ENCODE results near the gene TRIM16.
"Not testable (repeated sequence)": the region's sequence is repeated elsewhere in the genome, so short reads cannot be mapped to it uniquely, and the experiment has no call there.

TRIM16 gene

GRCh38 chr17:15658296-15658695, 25.8 kb downstream of the TRIM16 start:
- no peak for DNase-seq (ENCODE audit: low spot score)

DNA sequence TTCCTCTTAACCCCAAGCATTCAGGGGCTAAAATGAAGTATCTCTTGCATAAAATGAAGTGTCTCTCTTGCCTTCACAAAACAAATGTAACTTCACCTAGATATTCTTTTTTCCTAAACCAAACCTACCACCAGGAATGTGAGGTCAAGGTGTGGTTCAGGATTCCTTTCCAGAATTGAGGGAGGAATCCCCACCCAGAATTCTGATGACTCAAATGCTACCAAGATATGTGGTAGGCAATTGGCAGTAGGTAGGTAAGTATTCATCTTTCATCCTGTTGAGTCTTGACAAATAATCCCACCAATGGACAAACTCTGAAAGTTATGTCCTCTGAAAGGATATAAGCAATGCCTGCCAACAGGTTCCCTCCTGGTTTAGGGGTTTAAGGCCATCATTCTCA, 26.2 kb downstream of the TRIM16 start:
- DNase-seq (ENCODE audit: low spot score), result no peak

- no peak for DNase-seq (ENCODE audit: low spot score)
Measured at GRCh38 chr17:15654886-15655561, 29.1 kb downstream of the TRIM16 start.

DNA sequence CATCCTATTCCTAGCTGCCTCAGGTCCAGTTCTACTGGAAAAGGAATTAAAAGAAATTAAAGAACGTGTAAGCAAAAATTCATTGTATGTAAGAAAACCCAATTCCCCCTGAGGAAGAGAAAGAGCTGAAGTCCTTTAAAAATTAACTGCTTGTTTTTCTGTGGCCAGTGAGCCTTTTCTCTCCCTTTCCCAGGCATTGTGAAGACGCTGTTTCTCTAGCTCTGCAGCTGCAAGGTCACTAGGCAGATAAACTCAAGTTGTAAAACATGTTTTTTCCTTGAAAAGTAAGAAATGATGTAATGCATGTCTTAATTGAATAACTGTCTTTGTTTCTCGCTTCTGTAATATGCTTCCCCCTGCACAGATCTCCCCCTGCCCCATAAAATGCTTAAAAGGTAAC, 29.7 kb downstream of the TRIM16 start:
- DNase-seq (ENCODE audit: low spot score), result not testable (repeated sequence)

GRCh38 chr17:15652960-15653359, 31.2 kb downstream of the TRIM16 start:
- no peak for DNase-seq (ENCODE audit: low spot score)

DNA sequence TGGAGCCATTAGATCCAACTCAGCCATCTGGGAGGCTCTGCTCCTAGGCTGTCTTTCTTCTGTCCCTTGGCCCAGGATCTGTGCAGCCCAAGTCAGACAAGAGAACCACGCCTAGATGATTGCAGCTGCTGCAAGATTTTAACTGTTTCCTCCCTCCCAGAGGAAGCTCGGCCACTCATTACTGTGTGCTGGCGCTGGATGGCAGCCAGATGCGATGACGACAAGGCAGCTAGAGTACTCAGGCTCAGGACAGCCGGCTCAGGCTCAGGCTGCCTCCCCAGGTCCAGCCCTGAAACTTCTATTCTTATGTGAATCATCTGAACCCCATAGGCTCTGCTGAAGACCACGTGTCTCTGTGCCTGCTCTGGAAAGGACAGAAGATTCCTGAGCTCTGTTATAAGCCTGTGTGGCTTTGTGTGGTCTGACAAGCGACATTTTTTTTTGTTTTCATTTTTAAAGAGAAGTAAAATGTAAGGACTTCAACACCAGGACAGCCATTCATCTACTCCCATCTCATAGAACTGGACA, 32.5 kb downstream of the TRIM16 start:
- peak; percentile 92 for DNase-seq (ENCODE audit: low spot score)

- DNase-seq (ENCODE audit: low spot score), result no peak
Measured at GRCh38 chr17:15650741-15651582, 33.1 kb downstream of the TRIM16 start.

- DNase-seq (ENCODE audit: low spot score), result no peak
Measured at GRCh38 chr17:15649861-15650421, 34.2 kb downstream of the TRIM16 start.

DNA sequence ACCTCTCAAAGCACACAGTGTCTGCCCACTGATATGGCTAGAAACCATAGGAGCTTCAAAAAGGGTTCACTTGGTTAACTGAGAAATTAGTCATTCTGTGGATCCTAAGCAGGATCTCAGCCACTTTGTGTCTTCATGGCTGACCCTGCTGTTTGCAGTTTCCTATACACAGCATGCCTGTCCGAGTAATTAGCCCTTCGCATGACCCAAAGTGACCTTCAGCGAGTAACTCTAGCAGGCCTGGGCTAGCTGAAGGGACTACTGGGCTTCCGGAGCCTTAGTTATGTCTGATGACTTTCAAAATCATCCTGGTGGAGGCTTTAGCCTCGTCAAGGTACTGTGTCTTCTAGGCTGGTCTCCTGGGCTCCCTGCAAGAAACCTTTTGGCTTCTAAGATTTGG, 35.7 kb downstream of the TRIM16 start:
- no peak for DNase-seq (ENCODE audit: low spot score)

- not testable (repeated sequence) for DNase-seq (ENCODE audit: low spot score)
Measured at GRCh38 chr17:15645942-15646312, 38.2 kb downstream of the TRIM16 start.

GRCh38 chr17:15645099-15645941, 38.8 kb downstream of the TRIM16 start:
- DNase-seq (ENCODE audit: low spot score), result not testable (repeated sequence)

DNA sequence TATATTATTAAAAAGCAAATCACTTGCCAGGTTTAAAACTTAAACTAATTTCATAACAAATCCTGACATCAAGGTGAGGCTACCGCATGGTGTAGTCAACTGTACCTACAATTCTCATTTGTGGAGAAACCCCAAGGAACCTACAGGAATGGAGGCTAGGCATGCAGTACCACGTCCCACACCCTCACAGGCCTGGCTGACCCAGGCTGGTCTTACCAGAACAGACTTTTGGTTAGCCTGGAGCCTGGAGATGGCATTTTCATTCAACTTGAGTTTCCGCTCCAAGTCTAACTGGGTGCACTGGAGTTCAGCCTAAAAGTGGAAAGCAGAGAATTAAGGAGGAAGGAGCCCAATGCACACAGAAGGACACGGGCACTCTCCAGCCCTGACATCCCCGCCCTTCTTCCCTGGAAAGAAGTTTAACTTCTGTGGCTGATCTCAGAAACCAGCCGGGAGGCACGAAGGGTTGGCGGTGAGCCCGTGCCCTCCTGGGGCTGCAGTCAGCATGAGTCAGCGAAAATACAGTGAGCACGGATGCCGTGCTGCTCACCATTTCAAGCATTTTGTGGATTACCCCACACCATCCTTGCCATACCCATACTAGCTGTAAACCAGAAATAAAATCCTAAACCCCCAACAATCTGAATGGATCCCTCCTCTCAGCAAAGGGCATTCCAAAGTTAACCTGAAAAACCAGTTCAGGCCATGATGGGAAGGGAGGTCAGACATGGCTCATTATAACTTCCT, 41.4 kb downstream of the TRIM16 start:
- DNase-seq (ENCODE audit: low spot score), result not testable (repeated sequence)

DNA sequence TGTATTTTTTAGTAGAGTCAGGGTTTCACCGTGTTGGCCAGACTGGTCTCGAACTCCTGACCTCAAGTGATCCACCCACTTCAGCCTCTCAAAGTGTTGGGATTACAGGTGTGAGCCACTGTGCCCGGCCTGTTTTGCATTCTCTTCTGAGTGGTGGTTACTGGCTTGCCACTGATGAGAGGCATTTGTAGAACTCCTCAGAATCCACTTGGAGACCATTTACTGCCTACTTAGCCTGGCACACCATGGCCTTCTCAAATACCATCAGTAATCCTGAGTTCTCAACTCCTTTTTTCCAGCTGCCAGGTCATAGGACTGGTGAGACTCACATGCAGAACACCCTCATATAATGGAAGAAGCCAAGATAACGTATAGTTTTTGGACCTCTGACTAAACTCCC, 42.1 kb downstream of the TRIM16 start:
- not testable (repeated sequence) for DNase-seq (ENCODE audit: low spot score)

- DNase-seq (ENCODE audit: low spot score), result not testable (repeated sequence)
Measured at GRCh38 chr17:15630930-15631453, 53.1 kb downstream of the TRIM16 start.

DNA sequence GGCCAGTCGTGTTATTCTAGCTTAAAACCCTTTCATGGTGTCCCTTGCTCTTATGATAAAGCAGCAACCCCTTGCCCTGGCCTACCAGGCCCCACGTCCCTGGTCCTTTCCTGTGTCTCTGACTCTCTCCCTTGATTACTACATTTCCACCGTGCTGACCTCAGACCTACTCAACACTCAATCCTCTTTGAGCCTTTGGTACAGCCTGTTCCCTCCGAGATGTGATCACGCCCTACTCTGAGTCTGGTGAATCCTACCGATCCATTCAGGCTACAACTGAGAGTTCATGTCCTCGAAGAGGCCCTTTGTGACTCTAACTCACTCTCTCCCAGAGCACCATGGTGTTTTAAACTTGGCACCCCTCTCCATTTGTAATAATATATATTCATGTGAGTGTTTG, 54.1 kb downstream of the TRIM16 start:
- DNase-seq (ENCODE audit: low spot score), result not testable (repeated sequence)

- not testable (repeated sequence) for DNase-seq (ENCODE audit: low spot score)
Measured at GRCh38 chr17:15623661-15624209, 60.4 kb downstream of the TRIM16 start.

GRCh38 chr17:15623255-15623654, 60.9 kb downstream of the TRIM16 start:
- not testable (repeated sequence) for DNase-seq (ENCODE audit: low spot score)

- DNase-seq (ENCODE audit: low spot score), result not testable (repeated sequence)
Measured at GRCh38 chr17:15622124-15622523, 62.0 kb downstream of the TRIM16 start.

DNA sequence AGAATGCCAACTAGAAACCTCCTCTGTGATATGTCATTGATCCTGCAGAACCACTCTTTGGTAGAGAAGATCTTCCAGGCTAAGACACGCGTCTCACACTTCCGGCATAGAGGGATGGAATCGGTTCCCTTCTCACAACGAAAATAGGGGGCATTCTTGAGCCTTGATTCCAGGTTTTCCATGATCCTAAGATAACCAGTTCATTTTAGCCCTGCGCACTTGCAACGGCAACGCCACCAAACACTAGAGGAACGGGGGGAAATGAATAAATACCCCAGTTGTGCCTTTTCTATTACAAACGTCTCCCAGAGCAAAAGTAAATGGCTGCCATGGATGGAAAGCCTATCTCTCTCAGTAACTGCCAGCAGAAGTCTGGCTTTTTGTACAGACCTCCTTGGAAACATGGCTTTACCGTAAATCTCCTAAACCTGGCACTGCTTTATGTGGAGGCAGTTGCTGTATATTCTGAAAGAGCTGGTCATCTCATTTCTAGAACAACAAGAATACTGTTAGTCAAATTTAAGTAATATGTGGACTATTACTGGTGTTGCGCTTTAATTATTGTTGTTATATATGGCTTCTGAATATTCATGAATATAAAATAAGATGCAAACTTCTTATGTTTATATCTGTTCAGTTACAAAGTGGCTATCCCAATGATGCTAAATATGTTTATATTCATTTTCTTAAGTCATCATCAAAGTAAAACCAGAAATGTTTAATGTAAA, 64.6 kb downstream of the TRIM16 start, which contains the start of gene FBXW10B:
Gene FBXW10B (minus strand): TSS at position 374 of the 728 bp plus-strand sequence. CDS start 192 bp downstream, at position 182.
- not testable (repeated sequence) for DNase-seq (ENCODE audit: low spot score)

DNA sequence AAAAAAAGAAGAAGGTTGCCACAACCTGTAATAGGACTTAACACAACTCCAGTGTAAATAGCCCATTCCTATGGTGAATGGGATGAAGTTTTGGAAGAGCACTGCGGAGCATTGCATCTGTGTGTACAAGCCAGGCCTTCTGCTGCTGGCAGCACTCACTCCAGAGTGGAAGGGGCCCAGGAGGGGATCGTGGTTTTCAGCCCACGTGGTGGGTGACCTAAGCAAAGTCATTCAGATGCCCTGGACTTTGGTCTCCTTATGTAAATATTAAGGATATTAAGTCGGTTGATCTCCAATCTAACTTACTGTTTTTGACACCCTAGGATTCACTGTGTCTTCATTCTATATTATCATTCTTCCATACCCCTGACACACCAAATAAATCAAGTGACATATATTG, 67.3 kb downstream of the TRIM16 start:
- DNase-seq (ENCODE audit: low spot score), result not testable (repeated sequence)

Measured in hepatic stellate cell (primary cell).